Heart right ventricle (tissue), 16 donors: ENCODE data around the gene SLC2A13. TPM values are rescaled to one million over a fixed set of nuclear protein-coding genes. Genes with fewer than 3 reads are reported as not detected.

Source experiments
- ATAC-seq, 8 donors: fragments of 200-7000 bp; cut with Tn5 transposase; one replicate each; pipeline ENCODE4 v1.9.1; 2020; ENCODE audit warnings: mild to moderate bottlenecking in 8 of 8, moderate library complexity in 8 of 8, moderate number of reproducible peaks in 1 of 8
- DNase-seq, 2 donors: peaks; one replicate each; pipeline ENCODE4 v3.0.0-alpha.2; 2020
- H3K27ac ChIP-seq, 10 donors: fragments of 200-600 bp; sonication (generic) in 2 of 10; one replicate each; pipeline versions ENCODE4 v1.5.0 to v1.8.0; 2020 to 2022; ENCODE audit warnings: mild to moderate bottlenecking in 3 of 10
- H3K27me3 ChIP-seq, 7 donors: fragments of 200-600 bp; one replicate each; pipeline ENCODE4 v1.8.0; 2021 to 2022; ENCODE audit warnings: mild to moderate bottlenecking in 2 of 7
- H3K36me3 ChIP-seq, 9 donors: fragments of 200-600 bp; sonication (generic) in 1 of 9; one replicate each; pipeline versions ENCODE4 v1.5.0 to v1.8.0; 2020 to 2022; ENCODE audit warnings: mild to moderate bottlenecking in 2 of 9
- H3K4me1 ChIP-seq, 9 donors: fragments of 200-600 bp; sonication (generic) in 1 of 9; one replicate each; pipeline versions ENCODE4 v1.5.0 to v1.8.0; 2020 to 2022; ENCODE audit warnings: mild to moderate bottlenecking in 4 of 9
- H3K4me3 ChIP-seq, 10 donors: fragments of 200-600 bp; sonication (generic) in 2 of 10; one replicate each; pipeline versions ENCODE4 v1.5.0 to v1.8.0; 2020 to 2022; ENCODE audit warnings: mild to moderate bottlenecking in 7 of 10, moderate library complexity in 2 of 10
- H3K9me3 ChIP-seq, 11 donors: fragments of 200-600 bp in 10 of 11; sonication (generic) in 2 of 11; one replicate each; pipeline versions ENCODE4 v1.5.0 to v1.8.0; 2013 to 2022; ENCODE audit warnings: mild to moderate bottlenecking in 2 of 11, control low read depth in 1 of 11, moderate library complexity in 1 of 11
- CTCF ChIP-seq, 9 donors: fragments of 200-600 bp; sonication (generic) in 2 of 9; IDR thresholded peaks; one replicate each; pipeline versions ENCODE4 v1.5.0 to v1.8.0; 2021 to 2022; ENCODE audit warnings: antibody characterized with exemption in 9 of 9, mild to moderate bottlenecking in 5 of 9, moderate library complexity in 1 of 9
- WGBS, 2 donors: extraction: QIAGEN DNeasy Blood & Tissue Kit; methylation state at CpG; one replicate each; pipeline ENCODE4 v1.1.7; 2013; ENCODE audit warnings: inconsistent platforms in 1 of 2; 5-methylcytosine and 5-hydroxymethylcytosine counted together
- intact Hi-C, 10 donors: fragments of 100-400 bp; cut with DNase I; formaldehyde crosslinking; loops; one replicate each; pipeline versions ENCODE4 v1.11.1 to v1.14.2; 2022
- polyA plus RNA-seq, 2 donors: library from polyadenylated mRNA; stranded (reverse); fragments of 200-250 nt; gene quantifications; one replicate each; pipeline ENCODE4 v1.2.3, GENCODE V29; 2013
- total RNA-seq, 10 donors: library from RNA; stranded (reverse); fragmentation: NEBNext Ultra II Directional in 3 of 10; extraction: Animal tissue kit (Norgen Biotek cat#: 25700) in 3 of 10; gene quantifications; one replicate each; pipeline versions ENCODE4 v1.2.1 to v1.2.4, GENCODE V29; 2021 to 2023
- donor health status: Arrhythmogenic right ventricular cardiomyopathy.
- donor health status: ischemic (EF 13 %, LVEDD 7.1; RV severe dilation, severe dysfunction).
- donor health status: healthy with polysubstance abuse.
- donor health status: DM: no; HTN: yes; CAD: no.
- donor health status: DM: no; HTN: no; CAD: no.
- donor health status: ischemic (EF 25% LVEDD 6.9; RV normal size, moderate dysfunction).
- donor health status: ischemic (EF 25% LVEDD 5.7; RV mildly dilated, moderate dysfunction).
- donor health status: healthy.
- donor health status: DM: yes; HTN: yes; CAD: no.
- donor health status: Ischemic cardiomyopathy.
- donor health status: ischemic (EF 35%, LVEDD 5.7; RV mildly dilated, moderate dysfunction).
- donor health status: nonischemic (EF 11% LVEDD 7.7; RV severe dilation, severe dysfunction).
- donor health status: DM: yes; HTN: yes; CAD: no.
- donor health status: PGD.
- donor health status: ischemic (EF 29% LVEDD 5.4; RV normal size, mild dysfunction).
- donor health status: nonischemic (EF 23%, LVEDD 6.1; RV moderate dilation, normal function).

The SLC2A13 gene
- total and polyA plus RNA-seq, 12 donors = 2.6 to 14.2 (median 9.8) TPM

- no peak for TF ChIP-seq CTCF (IDR thresholded peaks at IDR 0.05)
- Histone ChIP-seq H3K36me3 (peaks cover 0 to 9% (median 0%) of the 10 kb centered on the region in 9 donors), H3K4me3 (no peak overlapping the region), H3K27me3 (no peaks in the 10 kb centered on the region), H3K4me1 (no peaks in the 10 kb centered on the region), H3K27ac (no peak overlapping the region), H3K9me3 (peaks cover 0 to 11% (median 0%) of the 10 kb centered on the region in 11 donors)
- intact Hi-C loops = no loop called here
- no peak for DNase-seq
- no peak for ATAC-seq
- WGBS, 2 donors = 82 to 89% methylated on average over 6 of the region's 6 CpGs
Observed at GRCh38 chr12:39839072-39839471, 266.8 kb downstream of the SLC2A13 start.

- ATAC-seq (no peak), DNase-seq (no peak)
- Histone ChIP-seq H3K27ac (no peak overlapping the region), H3K36me3 (peaks cover 0 to 4% (median 0%) of the 10 kb centered on the region in 9 donors), H3K4me3 (no peak overlapping the region), H3K9me3 (peaks cover 0 to 11% (median 0%) of the 10 kb centered on the region in 11 donors), H3K4me1 (no peaks in the 10 kb centered on the region), H3K27me3 (no peaks in the 10 kb centered on the region)
- 82 to 85% methylated on average over 4 of the region's 4 CpGs for WGBS, 2 donors
- intact Hi-C loops = no loop called here
- TF ChIP-seq CTCF (IDR thresholded peaks at IDR 0.05) = no peak
Observed at GRCh38 chr12:39835517-39836489, 270.1 kb downstream of the SLC2A13 start.

GRCh38 chr12:39831587-39832315 is 274.1 kb downstream of the SLC2A13 start:
- Histone ChIP-seq H3K36me3 (peaks cover 0 to 10% (median 4%) of the 10 kb centered on the region in 9 donors), H3K27ac (no peak overlapping the region), H3K4me3 (no peak overlapping the region), H3K9me3 (peaks cover 0 to 3% (median 0%) of the 10 kb centered on the region in 11 donors), H3K27me3 (no peaks in the 10 kb centered on the region), H3K4me1 (no peaks in the 10 kb centered on the region)
- 50 to 62% methylated on average over 1 of the region's 1 CpG for WGBS, 2 donors
- no peak for TF ChIP-seq CTCF (IDR thresholded peaks at IDR 0.05)
- no peak for ATAC-seq
- DNase-seq = no peak
- intact Hi-C loops = no loop called here

GRCh38 chr12:39830852-39831520 is 274.9 kb downstream of the SLC2A13 start:
- WGBS, 2 donors = 95% methylated on average over 5 of the region's 5 CpGs
- no peak for ATAC-seq

More at GRCh38 chr12:39830852-39831520, 274.9 kb downstream of the SLC2A13 start:
- no peak for TF ChIP-seq CTCF (IDR thresholded peaks at IDR 0.05)
- H3K4me3 ChIP-seq = no peak overlapping the region
- no peaks in the 10 kb centered on the region for H3K4me1 ChIP-seq
- DNase-seq = no peak
- H3K9me3 ChIP-seq = peaks cover 0 to 3% (median 0%) of the 10 kb centered on the region in 11 donors
- peaks cover 0 to 10% (median 4%) of the 10 kb centered on the region in 9 donors for H3K36me3 ChIP-seq
- intact Hi-C loops = no loop called here
- no peaks in the 10 kb centered on the region for H3K27me3 ChIP-seq
- no peak overlapping the region for H3K27ac ChIP-seq
